A673 (cell line): ENCODE data around the gene RASSF3. TPM values are rescaled to one million over a fixed set of nuclear protein-coding genes. Genes with fewer than 3 reads are reported as not detected.

ENCODE experiments used
- BruUV-seq: library from RNA; stranded (reverse); fragments of 400-500 nt; replicated peaks from 2 replicates; lab custom pipeline; 2021; lab: Mats Ljungman, UMichigan
- CTCF ChIA-PET: fragments of 300-600 bp; sonication (Branson Sonifier 250); formaldehyde crosslinking; loops from one replicate; lab custom pipeline; 2022; ENCODE audit warnings: antibody characterized with exemption; lab: Charles Lee
- POLR2A ChIA-PET: fragments of 300-600 bp; sonication (Branson Sonifier 250); formaldehyde crosslinking; loops from one replicate; lab custom pipeline; 2022; ENCODE audit warnings: antibody characterized with exemption; ENCODE audit not compliant: low non-redundant PET; lab: Charles Lee
- DNase-seq: peaks from one replicate; pipeline ENCODE4 v3.0.0-alpha.2; 2015; ENCODE audit warnings: low spot score
- H3K27ac ChIP-seq: fragments of 200-600 bp; sonication (generic); 2 replicates; pipeline ENCODE4 v1.5.1; 2016; ENCODE audit warnings: mixed run types, low read depth, mild to moderate bottlenecking, mixed read lengths, antibody characterized with exemption, low read length; ENCODE audit not compliant: poor library complexity, severe bottlenecking
- H3K27me3 ChIP-seq: fragments of 200-600 bp; sonication (generic); replicated peaks from 2 replicates; pipeline ENCODE4 v1.6.1; 2017; ENCODE audit warnings: mixed run types, low read depth, mild to moderate bottlenecking, mixed read lengths, antibody characterized with exemption, low read length; ENCODE audit not compliant: insufficient read depth, poor library complexity
- H3K36me3 ChIP-seq: fragments of 200-600 bp; sonication (generic); 2 replicates; pipeline ENCODE4 v1.6.1; 2016; ENCODE audit warnings: mixed run types, mild to moderate bottlenecking, mixed read lengths, antibody characterized with exemption, low read length; ENCODE audit not compliant: insufficient read depth, poor library complexity, severe bottlenecking
- H3K4me1 ChIP-seq: fragments of 200-600 bp; sonication (generic); 2 replicates; pipeline ENCODE4 v1.6.1; 2017; ENCODE audit warnings: mixed run types, mild to moderate bottlenecking, mixed read lengths, antibody characterized with exemption, low read length; ENCODE audit not compliant: insufficient read depth, poor library complexity, severe bottlenecking
- H3K4me3 ChIP-seq: fragments of 200-600 bp; sonication (generic); 2 replicates; pipeline ENCODE4 v1.5.1; 2016; ENCODE audit warnings: low read depth, mixed run types, mild to moderate bottlenecking, mixed read lengths, low read length; ENCODE audit not compliant: poor library complexity, severe bottlenecking
- H3K9me3 ChIP-seq: fragments of 200-600 bp; sonication (generic); 2 replicates; pipeline ENCODE4 v1.6.1; 2016; ENCODE audit warnings: mixed run types, low read depth, mild to moderate bottlenecking, mixed read lengths, antibody characterized with exemption, low read length; ENCODE audit not compliant: poor library complexity, severe bottlenecking
- EZH2 ChIP-seq: fragments of 200-600 bp; sonication (generic); IDR thresholded peaks from 2 replicates; pipeline ENCODE4 v1.6.1; 2017; ENCODE audit warnings: borderline replicate concordance, low read depth, mild to moderate bottlenecking, mixed read lengths, antibody characterized with exemption, low read length; ENCODE audit not compliant: poor library complexity, severe bottlenecking
- intact Hi-C: fragments of 100-400 bp; cut with micrococcal nuclease; formaldehyde crosslinking; loops from one replicate; pipeline ENCODE4 v1.10.0; 2022; ENCODE audit not compliant: unreplicated experiment
- total RNA-seq: library from RNA; stranded (reverse); gene quantifications from 2 replicates; pipeline ENCODE4 v1.2.3, GENCODE V29; 2021
- TF ChIP-seq, protein P1 (sequence below): fragments of 300-800, 200-600 bp; sonication (generic); conservative IDR thresholded peaks from 2 replicates; pipeline ENCODE4 v1.5.1; 2017; ENCODE audit warnings: low read depth, mild to moderate bottlenecking, antibody characterized with exemption, low read length, moderate library complexity, mixed read lengths

The RASSF3 gene
- total RNA-seq, 1 experiment from 2014 or later, result 38.2 TPM

DNA sequence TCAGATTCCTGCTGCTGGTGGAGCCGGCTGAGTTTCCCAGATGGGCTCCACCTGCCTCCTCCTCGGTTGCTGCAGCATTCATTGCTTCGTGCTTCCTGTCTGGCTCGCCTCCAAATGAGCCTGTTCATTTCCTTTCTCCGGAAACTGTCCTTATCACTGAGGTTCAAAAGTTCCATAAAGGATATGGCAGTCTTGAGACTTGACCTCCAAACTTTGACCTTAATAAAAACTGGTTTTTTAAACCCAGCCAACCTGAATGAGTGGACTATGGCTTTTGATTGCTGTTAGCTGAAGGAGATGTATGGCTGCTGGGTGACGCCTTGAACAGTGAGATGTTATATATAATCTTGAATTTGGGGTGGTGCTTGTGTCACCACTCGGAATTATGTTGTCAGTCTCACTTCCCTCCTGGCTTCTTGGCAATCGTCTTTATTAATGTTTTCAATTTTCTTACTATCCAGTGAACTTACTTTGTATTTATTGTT lies 62.7 kb downstream of the RASSF3 start:
- Histone ChIP-seq H3K9me3 (no peaks in the 10 kb centered on the region), H3K4me1 (peaks cover 71% of the 10 kb centered on the region), H3K4me3 (no peak overlapping the region), H3K27me3 (no peaks in the 10 kb centered on the region), H3K36me3 (no peaks in the 10 kb centered on the region), H3K27ac (peak overlapping the region; percentile 77)
- intact Hi-C loops, result loop anchor here (5.0 kb wide), 2 partner anchors 46 to 61 kb away; partner anchors contain the start of gene RASSF3
- ChIA-PET POLR2A (no interaction called here), CTCF (no interaction called here)
- BruUV-seq, result no TSS peak
- TF ChIP-seq, protein P1, sequence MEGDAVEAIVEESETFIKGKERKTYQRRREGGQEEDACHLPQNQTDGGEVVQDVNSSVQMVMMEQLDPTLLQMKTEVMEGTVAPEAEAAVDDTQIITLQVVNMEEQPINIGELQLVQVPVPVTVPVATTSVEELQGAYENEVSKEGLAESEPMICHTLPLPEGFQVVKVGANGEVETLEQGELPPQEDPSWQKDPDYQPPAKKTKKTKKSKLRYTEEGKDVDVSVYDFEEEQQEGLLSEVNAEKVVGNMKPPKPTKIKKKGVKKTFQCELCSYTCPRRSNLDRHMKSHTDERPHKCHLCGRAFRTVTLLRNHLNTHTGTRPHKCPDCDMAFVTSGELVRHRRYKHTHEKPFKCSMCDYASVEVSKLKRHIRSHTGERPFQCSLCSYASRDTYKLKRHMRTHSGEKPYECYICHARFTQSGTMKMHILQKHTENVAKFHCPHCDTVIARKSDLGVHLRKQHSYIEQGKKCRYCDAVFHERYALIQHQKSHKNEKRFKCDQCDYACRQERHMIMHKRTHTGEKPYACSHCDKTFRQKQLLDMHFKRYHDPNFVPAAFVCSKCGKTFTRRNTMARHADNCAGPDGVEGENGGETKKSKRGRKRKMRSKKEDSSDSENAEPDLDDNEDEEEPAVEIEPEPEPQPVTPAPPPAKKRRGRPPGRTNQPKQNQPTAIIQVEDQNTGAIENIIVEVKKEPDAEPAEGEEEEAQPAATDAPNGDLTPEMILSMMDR, result no peak
- TF ChIP-seq EZH2, result no peak
- DNase-seq, result peak; percentile 93

DNA sequence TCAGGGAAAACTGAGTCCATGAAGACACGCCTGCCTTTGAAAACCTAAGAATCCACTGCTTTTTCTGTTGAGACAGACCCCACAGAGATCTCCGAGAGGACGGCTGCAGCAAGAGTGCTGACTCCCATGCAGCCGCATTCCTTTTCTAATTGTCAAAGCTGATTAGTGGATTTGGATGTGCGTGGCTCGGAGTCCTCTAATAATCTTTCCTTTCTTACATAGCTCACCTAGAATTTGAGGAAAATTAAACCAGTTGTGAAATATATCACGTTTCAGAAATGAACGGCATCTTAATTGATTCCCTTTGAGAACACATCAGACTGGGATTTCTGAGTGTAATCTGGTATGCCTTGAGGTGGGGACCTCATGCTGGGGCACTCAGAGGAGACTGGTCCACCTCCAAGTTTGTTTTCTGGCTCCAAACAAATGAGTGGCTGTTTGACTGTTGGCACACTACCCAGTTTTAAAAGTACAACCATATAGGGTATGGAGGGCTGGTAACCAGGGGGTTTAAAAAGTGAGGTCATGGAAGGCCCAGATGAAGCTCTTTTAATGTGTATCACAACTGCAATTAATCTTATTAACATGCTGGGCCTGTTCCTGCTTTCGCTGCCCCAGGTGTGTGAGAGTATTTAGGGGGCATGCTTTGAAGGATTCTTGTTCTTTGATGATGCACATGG lies 63.3 kb downstream of the RASSF3 start:
- no peaks in the 10 kb centered on the region for H3K27me3 ChIP-seq
- no peaks in the 10 kb centered on the region for H3K36me3 ChIP-seq
- TF ChIP-seq, protein P1, result no peak
- no peak for TF ChIP-seq EZH2
- peak; percentile 75 for DNase-seq
- H3K9me3 ChIP-seq, result no peaks in the 10 kb centered on the region
- ChIA-PET CTCF (no interaction called here), POLR2A (interaction anchor here (0.6 kb wide), 1 partner anchor 39 kb away, joined by 3 read pairs; no protein-coding TSS in a partner anchor)
- intact Hi-C loops, result loop anchor here (5.0 kb wide), 2 partner anchors 46 to 61 kb away; partner anchors contain the start of gene RASSF3
- BruUV-seq, result no TSS peak
- peaks cover 73% of the 10 kb centered on the region for H3K4me1 ChIP-seq
- H3K27ac ChIP-seq, result peak overlapping the region; percentile 77
- no peak overlapping the region for H3K4me3 ChIP-seq

DNA sequence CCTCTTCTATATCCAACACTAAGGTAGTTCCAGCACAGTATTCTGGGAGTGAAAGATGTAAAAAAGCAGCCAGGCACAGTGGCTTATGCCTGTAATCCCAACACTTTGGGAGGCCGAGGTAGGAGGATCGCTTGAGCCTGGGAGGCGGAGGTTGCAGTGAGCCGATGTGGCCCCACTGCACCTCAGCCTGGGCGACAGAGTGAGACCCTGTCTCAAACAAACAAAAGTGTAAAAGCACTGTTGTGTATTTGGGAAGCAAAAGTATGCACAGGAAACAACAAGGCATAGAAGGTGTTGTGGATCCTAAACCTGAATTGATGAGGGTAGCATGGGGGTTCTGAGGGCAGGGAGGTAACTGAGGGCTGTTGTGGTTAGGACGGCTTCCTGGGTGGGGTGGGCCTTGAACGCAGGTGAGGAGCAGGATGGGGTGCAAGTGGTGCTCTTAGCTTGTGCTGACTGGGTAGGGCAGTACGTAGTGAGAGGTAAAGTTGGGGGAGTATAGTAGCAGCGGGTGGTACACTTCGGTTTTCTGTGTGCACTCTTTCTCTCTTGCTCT lies 64.2 kb downstream of the RASSF3 start:
- Histone ChIP-seq H3K27me3 (no peaks in the 10 kb centered on the region), H3K4me1 (peaks cover 74% of the 10 kb centered on the region), H3K9me3 (no peaks in the 10 kb centered on the region), H3K36me3 (no peaks in the 10 kb centered on the region), H3K4me3 (no peak overlapping the region), H3K27ac (peak overlapping the region; percentile 77)
- ChIA-PET CTCF (no interaction called here), POLR2A (no interaction called here)
- DNase-seq, result no peak
- BruUV-seq, result no TSS peak
- intact Hi-C loops, result loop anchor here (5.0 kb wide), 2 partner anchors 47 to 62 kb away; partner anchors contain the start of gene RASSF3
- no peak for TF ChIP-seq EZH2
- TF ChIP-seq, protein P1, result no peak
